K562 (cell line): ENCODE data around the gene ID2. TPM values are rescaled to one million over a fixed set of nuclear protein-coding genes. Genes with fewer than 3 reads are reported as not detected.
A peak's percentile ranks its signal among the peaks of the same experiment; 100 is the strongest.

ENCODE experiments used
- ATAC-seq: fragments of 200-7000 bp; cut with Tn5 transposase; 3 replicates; pipeline ENCODE4 v1.9.1; 2020; ENCODE audit warnings: moderate library complexity
- BruUV-seq: library from RNA; stranded (reverse); fragments of 400-500 nt; replicated peaks from 2 replicates; lab custom pipeline; 2021; lab: Mats Ljungman, UMichigan
- CTCF ChIA-PET: fragments of 300-600 bp; formaldehyde crosslinking; extraction: SDS; loops from one replicate; lab custom pipeline; 2021; ENCODE audit warnings: low intra/inter-chr PET ratio; lab: Yijun Ruan, JAX
- POLR2A ChIA-PET: fragments of 300-600, 350-650 bp; sonication (Branson Sonifier 250); formaldehyde crosslinking; extraction: SDS; loops from one replicate; lab custom pipeline; 2021; ENCODE audit warnings: antibody characterized with exemption, inconsistent platforms; lab: Yijun Ruan, JAX
- DNase-seq, 4 experiments: peaks; one replicate each; pipeline versions ENCODE4 v3.0.0 to v3.0.0-alpha.2; 2011 to 2018; ENCODE audit warnings: low spot score in 3 of 4, mixed read lengths in 3 of 4; ENCODE audit errors: extremely low read depth in 1 of 4
- FAIRE-seq: peaks from 2 replicates; lab custom pipeline; 2011; peaks lifted over from hg19 to GRCh38; lab: Jason Lieb, UNC
- H2AFZ ChIP-seq: 2 replicates; pipeline ENCODE4 v1.6.0; 2011; ENCODE audit warnings: low read depth, low read length, control low read depth, inconsistent platforms
- H3K27ac ChIP-seq: fragments of 200-600 bp; 3 replicates; pipeline ENCODE4 v1.8.0; 2011; ENCODE audit warnings: low read depth, mild to moderate bottlenecking, control low read depth, inconsistent platforms, low read length, moderate library complexity, mixed read lengths; ENCODE audit errors: extremely low read depth
- H3K27me3 ChIP-seq, 2 experiments: fragments of 300-600 bp in 1 of 2; 2 replicates in 1 of 2; 3 replicates in 1 of 2; pipeline versions ENCODE4 v1.6.0 to v1.8.0; 2011; ENCODE audit warnings: inconsistent platforms in 2 of 2, low read length in 2 of 2, mild to moderate bottlenecking in 1 of 2, mixed read lengths in 1 of 2, moderate library complexity in 1 of 2; ENCODE audit not compliant: control insufficient read depth in 2 of 2, insufficient read depth in 2 of 2
- H3K36me3 ChIP-seq: fragments of 300-600 bp; 3 replicates; pipeline ENCODE4 v1.8.0; 2011; ENCODE audit warnings: mild to moderate bottlenecking, low read length, inconsistent platforms; ENCODE audit not compliant: control insufficient read depth, insufficient read depth
- H3K4me1 ChIP-seq, 2 experiments: fragments of 200-600 bp in 1 of 2; replicated peaks in 1 of 2; 2 replicates in 1 of 2; 3 replicates in 1 of 2; pipeline versions ENCODE4 v1.5.1 to v1.8.0; 2011; ENCODE audit warnings: inconsistent platforms in 2 of 2, low read length in 2 of 2, mild to moderate bottlenecking in 1 of 2, mixed read lengths in 1 of 2, moderate library complexity in 1 of 2; ENCODE audit not compliant: control insufficient read depth in 2 of 2, insufficient read depth in 2 of 2
- H3K4me2 ChIP-seq: 2 replicates; pipeline ENCODE4 v1.6.1; 2011; ENCODE audit warnings: low read length, control low read depth, inconsistent platforms, mixed read lengths; ENCODE audit not compliant: insufficient read depth
- H3K4me3 ChIP-seq: fragments of 200-600 bp; sonication (generic), shearing (Covaris generic); 2 replicates; pipeline ENCODE4 v1.5.1; 2016; ENCODE audit warnings: control low read depth, inconsistent platforms
- H3K79me2 ChIP-seq: fragments of 200-600 bp; 3 replicates; pipeline ENCODE4 v1.8.0; 2011; ENCODE audit warnings: low read length, inconsistent platforms; ENCODE audit not compliant: control insufficient read depth, insufficient read depth
- H3K9ac ChIP-seq, 2 experiments: 2 replicates each; pipeline versions ENCODE4 v1.6.0 to v1.6.1; 2011; ENCODE audit warnings: low read depth in 2 of 2, low read length in 2 of 2, control low read depth in 1 of 2, inconsistent platforms in 1 of 2, mild to moderate bottlenecking in 1 of 2, mixed read lengths in 1 of 2; ENCODE audit not compliant: insufficient read depth in 1 of 2
- H3K9me1 ChIP-seq: one replicate; pipeline ENCODE4 v1.6.0; 2011; ENCODE audit warnings: inconsistent platforms, mild to moderate bottlenecking, low read length, moderate library complexity; ENCODE audit not compliant: control insufficient read depth, insufficient read depth
- H3K9me3 ChIP-seq: replicated peaks from 2 replicates; pipeline ENCODE4 v1.5.1; 2011; ENCODE audit warnings: low read depth, low read length, inconsistent platforms; ENCODE audit not compliant: control insufficient read depth, insufficient read depth
- H4K20me1 ChIP-seq: replicated peaks from 2 replicates; pipeline ENCODE4 v1.6.1; 2011; ENCODE audit warnings: low read length, inconsistent platforms, mixed read lengths; ENCODE audit not compliant: control insufficient read depth, insufficient read depth
- C11orf30 ChIP-seq: fragments of 450-650 bp; IDR thresholded peaks from 2 replicates; pipeline ENCODE4 v1.6.1; 2016; ENCODE audit warnings: low read depth, mild to moderate bottlenecking
- CEBPG ChIP-seq, 3 experiments: fragments of 200-800 bp in 1 of 3; sonication (Bioruptor generic) in 1 of 3; sonication (generic) in 1 of 3; formaldehyde crosslinking in 1 of 3; IDR thresholded peaks in 2 of 3; conservative IDR thresholded peaks in 1 of 3; 2 replicates each; pipeline versions ENCODE4 v1.6.1 to v1.8.0; 2016 to 2022; ENCODE audit warnings: missing compliant biosample characterization in 2 of 3, missing genetic modification characterization in 2 of 3, mild to moderate bottlenecking in 1 of 3, missing genetic modification reagents in 1 of 3
- DACH1 ChIP-seq: fragments of 450-650 bp; IDR thresholded peaks from 2 replicates; pipeline ENCODE4 v1.6.1; 2018; ENCODE audit not compliant: partially characterized antibody
- FOXK2 ChIP-seq, 2 experiments: fragments of 450-650 bp; IDR thresholded peaks in 1 of 2; conservative IDR thresholded peaks in 1 of 2; 2 replicates each; pipeline ENCODE4 v1.6.1; 2016; ENCODE audit warnings: low read depth in 2 of 2, mild to moderate bottlenecking in 1 of 2
- GATAD2B ChIP-seq: fragments of 450-650 bp; IDR thresholded peaks from 2 replicates; pipeline ENCODE4 v1.6.1; 2017; ENCODE audit warnings: mild to moderate bottlenecking, borderline replicate concordance
- MEIS2 ChIP-seq: fragments of 450-650 bp; IDR thresholded peaks from 2 replicates; pipeline ENCODE4 v1.6.1; 2014; ENCODE audit warnings: mild to moderate bottlenecking; ENCODE audit not compliant: partially characterized antibody
- POLR2AphosphoS2 ChIP-seq: IDR thresholded peaks from 2 replicates; pipeline ENCODE4 v1.6.1; 2012; ENCODE audit warnings: low read length, improper control_type of control experiment
- POU5F1 ChIP-seq: fragments of 150-350 bp; IDR thresholded peaks from 2 replicates; pipeline ENCODE4 v1.6.1; 2014; ENCODE audit warnings: borderline replicate concordance, low read length, low read depth, mild to moderate bottlenecking; ENCODE audit not compliant: partially characterized antibody
- ZKSCAN8 ChIP-seq: fragments of 200-800 bp; sonication (Bioruptor generic); IDR thresholded peaks from 2 replicates; pipeline ENCODE4 v1.6.1; 2016; ENCODE audit warnings: missing genetic modification characterization, missing compliant biosample characterization
- ZNF134 ChIP-seq: fragments of 250-450 bp; sonication (Bioruptor Pico); conservative IDR thresholded peaks from 2 replicates; pipeline ENCODE4 v1.4.0; 2020
- ZNF436 ChIP-seq: fragments of 250-450, 450-650 bp; sonication (Bioruptor Pico); formaldehyde crosslinking; IDR thresholded peaks from 2 replicates; pipeline ENCODE4 v1.7.0; 2020; ENCODE audit warnings: mild to moderate bottlenecking
- ZNF717 ChIP-seq: fragments of 250-450 bp; sonication (Bioruptor Pico); IDR thresholded peaks from 2 replicates; pipeline ENCODE4 v1.5.0; 2021
- WGBS: fragments of 100-300 bp; shearing (Covaris generic); methylation state at CpG from one replicate; pipeline ENCODE4 v1.1.6; 2016; ENCODE audit warnings: low coverage, mixed read lengths; ENCODE audit not compliant: insufficient coverage; ENCODE audit errors: missing lambda C conversion rate; 5-methylcytosine and 5-hydroxymethylcytosine counted together
- in situ Hi-C: fragments of 300-500 bp; cut with MboI; formaldehyde crosslinking; loops from 4 replicates; pipeline ENCODE4 v1.15.0; 2018; ENCODE audit warnings: inconsistent platforms, mixed read lengths
- intact Hi-C: fragments of 100-400 bp; cut with micrococcal nuclease; formaldehyde crosslinking; loops from 2 replicates; pipeline ENCODE4 v1.14.2; 2022
- polyA plus RNA-seq, 8 experiments: library from polyadenylated mRNA; depleted of rRNA in 4 of 8; stranded (reverse) in 5 of 8; unstranded in 3 of 8; fragments of >200 nt; fragmentation: Nextera tagmentation in 2 of 8; fragmentation: Illumina TruSeq in 1 of 8; extraction: Ambion mirVana in 2 of 8; extraction: Trizol in 1 of 8; gene quantifications; 2 replicates each; pipeline versions ENCODE4 v1.2.1 to v1.2.3, GENCODE V29; 2011 to 2014; ENCODE audit warnings: inconsistent platforms in 1 of 8, missing spikeins in 1 of 8
- total RNA-seq, 7 experiments: library from RNA; depleted of rRNA in 6 of 7; stranded (reverse); fragments of >200 nt in 6 of 7; fragmentation: Illumina TruSeq in 2 of 7; extraction: Trizol in 2 of 7; gene quantifications; 2 replicates each; pipeline versions ENCODE4 v1.2.1 to v1.2.3, GENCODE V29; 2011 to 2021; ENCODE audit warnings: low replicate concordance in 1 of 7
- TF ChIP-seq, protein P1 (sequence below): fragments of 250-450 bp; sonication (Bioruptor Pico); IDR thresholded peaks from 2 replicates; pipeline ENCODE4 v1.4.0; 2020
- TF ChIP-seq, protein P2 (sequence below): sonication (generic); formaldehyde crosslinking; IDR thresholded peaks from 2 replicates; pipeline ENCODE4 v1.4.0; 2020; ENCODE audit warnings: mild to moderate bottlenecking, missing genetic modification reagents
- TF ChIP-seq, protein P3 (sequence below): fragments of 250-450 bp; sonication (Bioruptor Pico); IDR thresholded peaks from 2 replicates; pipeline ENCODE4 v1.5.0; 2021
- TF ChIP-seq, protein P4 (sequence below): fragments of 250-450 bp; sonication (Bioruptor Pico); IDR thresholded peaks from 2 replicates; pipeline ENCODE4 v1.8.0; 2022; ENCODE audit warnings: inconsistent platforms

ID2 gene
- total and polyA plus RNA-seq, 9 of the 15 experiments (the other 6 are each of a cell fraction or from before 2014, with no cell fraction given), result 8.0 to 35.7 (median 16.6) TPM

DNA sequence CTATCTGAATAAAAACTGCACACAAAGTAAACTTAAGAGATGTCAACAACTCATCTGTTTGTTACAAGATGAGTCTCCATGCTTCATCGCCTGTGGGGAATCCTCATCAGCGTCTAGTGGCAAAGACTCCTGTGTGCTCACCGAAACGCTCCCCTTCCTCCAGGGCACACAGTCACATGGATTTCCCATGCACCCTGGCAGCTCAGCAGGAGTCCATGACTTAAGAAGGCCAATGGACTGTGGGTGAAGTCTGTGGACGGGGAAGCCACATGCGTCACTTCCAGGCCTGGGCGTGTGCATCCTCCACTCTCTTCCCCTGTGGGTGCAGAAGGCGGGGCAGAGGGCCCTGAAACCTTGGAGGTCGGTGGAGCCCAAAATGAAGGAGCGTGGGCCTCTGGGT, 41.1 kb downstream of the ID2 start (continued):
- TF ChIP-seq ZNF717 (CRISPR knock-in tag) (no peak), POU5F1 (no peak), MEIS2 (no peak), ZNF436 (no peak)
- TF ChIP-seq, protein P1, sequence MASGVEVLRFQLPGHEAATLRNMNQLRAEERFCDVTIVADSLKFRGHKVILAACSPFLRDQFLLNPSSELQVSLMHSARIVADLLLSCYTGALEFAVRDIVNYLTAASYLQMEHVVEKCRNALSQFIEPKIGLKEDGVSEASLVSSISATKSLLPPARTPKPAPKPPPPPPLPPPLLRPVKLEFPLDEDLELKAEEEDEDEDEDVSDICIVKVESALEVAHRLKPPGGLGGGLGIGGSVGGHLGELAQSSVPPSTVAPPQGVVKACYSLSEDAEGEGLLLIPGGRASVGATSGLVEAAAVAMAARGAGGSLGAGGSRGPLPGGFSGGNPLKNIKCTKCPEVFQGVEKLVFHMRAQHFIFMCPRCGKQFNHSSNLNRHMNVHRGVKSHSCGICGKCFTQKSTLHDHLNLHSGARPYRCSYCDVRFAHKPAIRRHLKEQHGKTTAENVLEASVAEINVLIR (CRISPR knock-in tag), result no peak
- TF ChIP-seq, protein P2, sequence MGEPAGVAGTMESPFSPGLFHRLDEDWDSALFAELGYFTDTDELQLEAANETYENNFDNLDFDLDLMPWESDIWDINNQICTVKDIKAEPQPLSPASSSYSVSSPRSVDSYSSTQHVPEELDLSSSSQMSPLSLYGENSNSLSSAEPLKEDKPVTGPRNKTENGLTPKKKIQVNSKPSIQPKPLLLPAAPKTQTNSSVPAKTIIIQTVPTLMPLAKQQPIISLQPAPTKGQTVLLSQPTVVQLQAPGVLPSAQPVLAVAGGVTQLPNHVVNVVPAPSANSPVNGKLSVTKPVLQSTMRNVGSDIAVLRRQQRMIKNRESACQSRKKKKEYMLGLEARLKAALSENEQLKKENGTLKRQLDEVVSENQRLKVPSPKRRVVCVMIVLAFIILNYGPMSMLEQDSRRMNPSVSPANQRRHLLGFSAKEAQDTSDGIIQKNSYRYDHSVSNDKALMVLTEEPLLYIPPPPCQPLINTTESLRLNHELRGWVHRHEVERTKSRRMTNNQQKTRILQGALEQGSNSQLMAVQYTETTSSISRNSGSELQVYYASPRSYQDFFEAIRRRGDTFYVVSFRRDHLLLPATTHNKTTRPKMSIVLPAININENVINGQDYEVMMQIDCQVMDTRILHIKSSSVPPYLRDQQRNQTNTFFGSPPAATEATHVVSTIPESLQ (CRISPR knock-in tag), result no peak

DNA sequence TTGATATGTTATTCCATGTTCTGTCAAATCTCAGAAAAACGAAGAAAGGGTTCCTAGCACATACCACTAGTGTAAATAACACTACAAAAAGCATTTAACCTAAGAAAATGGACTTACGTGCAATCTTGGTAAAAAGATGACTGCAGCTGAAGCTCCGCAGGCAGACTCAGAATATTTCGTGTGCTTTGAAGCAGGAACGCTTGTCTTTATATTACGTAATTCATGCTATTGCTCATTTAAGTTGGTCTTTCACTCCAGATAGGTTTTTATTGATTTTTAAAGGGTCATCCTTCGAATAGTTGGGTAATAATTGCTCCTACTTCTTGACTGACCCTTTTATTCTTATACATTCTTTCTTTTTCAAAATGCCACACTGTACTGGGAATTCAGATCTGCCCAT, 44.0 kb downstream of the ID2 start:
- Histone ChIP-seq H3K4me2 (no peak overlapping the region), H2AFZ (no peak overlapping the region), H3K79me2 (no peaks in the 10 kb centered on the region), H3K9me3 (no peaks in the 10 kb centered on the region), H3K9ac (no peak overlapping the region), H4K20me1 (no peaks in the 10 kb centered on the region), H3K4me3 (no peak overlapping the region), H3K9me1 (no peaks in the 10 kb centered on the region), H3K36me3 (peaks cover 10% of the 10 kb centered on the region; the same call in 1 of the 3 replicates), H3K27ac (no peak overlapping the region), H3K4me1 (no peaks in the 10 kb centered on the region; a peak in 1 of 5 replicates), H3K27me3 (no peaks in the 10 kb centered on the region)
- BruUV-seq, result no TSS peak
- DNase-seq, result no peak
- WGBS, result 76% methylated on average over 7 of the region's 7 CpGs
- ChIA-PET POLR2A (interaction anchor here (1.2 kb wide), 1 partner anchor 8 kb away, joined by 3 read pairs; no protein-coding TSS in a partner anchor), CTCF (no interaction called here)
- in situ Hi-C loops (no loop called here), intact Hi-C loops (no loop called here)
- ATAC-seq, result no peak
- FAIRE-seq, result no peak
- TF ChIP-seq, protein P3, sequence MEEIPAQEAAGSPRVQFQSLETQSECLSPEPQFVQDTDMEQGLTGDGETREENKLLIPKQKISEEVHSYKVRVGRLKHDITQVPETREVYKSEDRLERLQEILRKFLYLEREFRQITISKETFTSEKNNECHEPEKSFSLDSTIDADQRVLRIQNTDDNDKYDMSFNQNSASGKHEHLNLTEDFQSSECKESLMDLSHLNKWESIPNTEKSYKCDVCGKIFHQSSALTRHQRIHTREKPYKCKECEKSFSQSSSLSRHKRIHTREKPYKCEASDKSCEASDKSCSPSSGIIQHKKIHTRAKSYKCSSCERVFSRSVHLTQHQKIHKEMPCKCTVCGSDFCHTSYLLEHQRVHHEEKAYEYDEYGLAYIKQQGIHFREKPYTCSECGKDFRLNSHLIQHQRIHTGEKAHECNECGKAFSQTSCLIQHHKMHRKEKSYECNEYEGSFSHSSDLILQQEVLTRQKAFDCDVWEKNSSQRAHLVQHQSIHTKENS (CRISPR knock-in tag), result no peak
- TF ChIP-seq GATAD2B, result no peak
- TF ChIP-seq FOXK2 (conservative IDR thresholded peaks at IDR 0.05 in 1 of 2, IDR thresholded peaks at IDR 0.05 in 1 of 2; ENCODE audit: low read depth in 2 of 2), result no peak
- no peak for TF ChIP-seq C11orf30
- no peak for TF ChIP-seq CEBPG (CRISPR knock-in tag; IDR thresholded peaks at IDR 0.05)
- peak; percentile 35 to 49; a peak in 2 of 4 replicates for TF ChIP-seq CEBPG (tag; conservative IDR thresholded peaks at IDR 0.05 in 1 of 2, IDR thresholded peaks at IDR 0.05 in 1 of 2)
- no peak for TF ChIP-seq DACH1
- TF ChIP-seq ZNF134 (CRISPR knock-in tag), result no peak
- TF ChIP-seq, protein P4, sequence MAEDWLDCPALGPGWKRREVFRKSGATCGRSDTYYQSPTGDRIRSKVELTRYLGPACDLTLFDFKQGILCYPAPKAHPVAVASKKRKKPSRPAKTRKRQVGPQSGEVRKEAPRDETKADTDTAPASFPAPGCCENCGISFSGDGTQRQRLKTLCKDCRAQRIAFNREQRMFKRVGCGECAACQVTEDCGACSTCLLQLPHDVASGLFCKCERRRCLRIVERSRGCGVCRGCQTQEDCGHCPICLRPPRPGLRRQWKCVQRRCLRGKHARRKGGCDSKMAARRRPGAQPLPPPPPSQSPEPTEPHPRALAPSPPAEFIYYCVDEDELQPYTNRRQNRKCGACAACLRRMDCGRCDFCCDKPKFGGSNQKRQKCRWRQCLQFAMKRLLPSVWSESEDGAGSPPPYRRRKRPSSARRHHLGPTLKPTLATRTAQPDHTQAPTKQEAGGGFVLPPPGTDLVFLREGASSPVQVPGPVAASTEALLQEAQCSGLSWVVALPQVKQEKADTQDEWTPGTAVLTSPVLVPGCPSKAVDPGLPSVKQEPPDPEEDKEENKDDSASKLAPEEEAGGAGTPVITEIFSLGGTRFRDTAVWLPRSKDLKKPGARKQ (CRISPR knock-in tag), result no peak
- 0 out of 2 replicates have a peak, but pooled peaks have one; percentile 18 for TF ChIP-seq POLR2AphosphoS2
- TF ChIP-seq ZKSCAN8 (CRISPR knock-in tag), result no peak
